Stimulated activated CD4-positive, alpha-beta T cell treated with anti-CD3 and anti-CD28 coated beads, Interleukin-4, amount 100 ng/mL, for 48 hours (primary cell): ENCODE data around the gene EFS.

ENCODE experiments used
- DNase-seq, 2 donors: peaks; one replicate each; pipeline ENCODE4 v3.0.0-alpha.2; 2020; ENCODE audit warnings: low read depth in 2 of 2

Gene EFS

GRCh38 chr14:23379366-23380196 is 14.6 kb upstream of the EFS start:
- peak; percentile 52 to 55 for DNase-seq

GRCh38 chr14:23378612-23379220 is 13.7 kb upstream of the EFS start:
- no peak for DNase-seq

- no peak for DNase-seq
Measured at GRCh38 chr14:23377573-23378563, 12.9 kb upstream of the EFS start.

- no peak for DNase-seq
Measured at GRCh38 chr14:23377198-23377550, 12.2 kb upstream of the EFS start.

- no peak for DNase-seq
Measured at GRCh38 chr14:23376482-23377197, 11.7 kb upstream of the EFS start, which contains the start of gene CMTM5. TSS of gene CMTM5 (plus strand) at chr14:23377046. CDS start at chr14:23377252, 206 bp downstream.

- no peak for DNase-seq
Measured at GRCh38 chr14:23375527-23376251, 10.7 kb upstream of the EFS start.

GRCh38 chr14:23373041-23373440 is 8.1 kb upstream of the EFS start:
- no peak for DNase-seq

GRCh38 chr14:23372509-23372908 is 7.5 kb upstream of the EFS start, which contains the start of gene IL25:
TSS of gene IL25 (plus strand) at chr14:23372809.
- DNase-seq = no peak

GRCh38 chr14:23371865-23372264 is 6.9 kb upstream of the EFS start:
- DNase-seq = no peak

- no peak for DNase-seq
Measured at GRCh38 chr14:23370221-23370620, 5.2 kb upstream of the EFS start.

- no peak for DNase-seq
Measured at GRCh38 chr14:23366426-23366921, 1.5 kb upstream of the EFS start.

- no peak for DNase-seq
Measured at GRCh38 chr14:23365732-23366425, 907 bp upstream of the EFS start.

- DNase-seq = no peak
Measured at GRCh38 chr14:23364164-23365035, 572 bp downstream of the EFS start.

GRCh38 chr14:23362200-23362599 is 2.8 kb downstream of the EFS start:
- no peak for DNase-seq

GRCh38 chr14:23361763-23362162 is 3.2 kb downstream of the EFS start:
- no peak for DNase-seq

- DNase-seq = no peak
Measured at GRCh38 chr14:23361320-23361719, 3.7 kb downstream of the EFS start.

GRCh38 chr14:23360496-23360895 is 4.5 kb downstream of the EFS start:
- DNase-seq = no peak

GRCh38 chr14:23359722-23360447 is 5.1 kb downstream of the EFS start:
- DNase-seq = no peak
